MM.1S (cell line): Measurements from ENCODE around the gene RXFP4.

Experiments
- DNase-seq: peaks from one replicate; pipeline ENCODE4 v3.0.0-alpha.2; 2015
- H2AFZ ChIP-seq: fragments of 300-600 bp; sonication (generic); 2 replicates; pipeline ENCODE4 v1.6.0; 2016; ENCODE audit warnings: antibody characterized with exemption, low read length
- H3F3A ChIP-seq: fragments of 300-600 bp; sonication (generic); 2 replicates; pipeline ENCODE4 v1.6.1; 2016; ENCODE audit warnings: mild to moderate bottlenecking, antibody characterized with exemption, low read length, moderate library complexity, mixed read lengths; ENCODE audit not compliant: insufficient read depth
- H3K27ac ChIP-seq: fragments of 300-600 bp; sonication (generic); 2 replicates; pipeline ENCODE4 v1.5.1; 2016; ENCODE audit warnings: mild to moderate bottlenecking, low read length
- H3K27me3 ChIP-seq: fragments of 300-600 bp; sonication (generic); replicated peaks from 2 replicates; pipeline ENCODE4 v1.6.0; 2016; ENCODE audit warnings: low read length; ENCODE audit not compliant: insufficient read depth
- H3K36me3 ChIP-seq: fragments of 300-600 bp; sonication (generic); replicated peaks from 2 replicates; pipeline ENCODE4 v1.6.1; 2016; ENCODE audit warnings: mild to moderate bottlenecking, low read length, mixed read lengths; ENCODE audit not compliant: insufficient read depth
- H3K4me1 ChIP-seq: fragments of 300-600 bp; sonication (generic); 2 replicates; pipeline ENCODE4 v1.6.1; 2016; ENCODE audit warnings: low read length, mixed read lengths
- H3K4me2 ChIP-seq: fragments of 300-600 bp; sonication (generic); 2 replicates; pipeline ENCODE4 v1.6.0; 2016; ENCODE audit warnings: low read depth, low read length
- H3K4me3 ChIP-seq: fragments of 300-600 bp; sonication (generic); 2 replicates; pipeline ENCODE4 v1.5.1; 2016; ENCODE audit warnings: low read length, mixed read lengths
- H3K79me2 ChIP-seq: fragments of 300-600 bp; sonication (generic); 2 replicates; pipeline ENCODE4 v1.6.1; 2016; ENCODE audit warnings: mixed run types, low read length, mixed read lengths
- H3K9ac ChIP-seq: fragments of 300-600 bp; sonication (generic); 2 replicates; pipeline ENCODE4 v1.6.1; 2016; ENCODE audit warnings: low read length, mixed read lengths
- H3K9me2 ChIP-seq: fragments of 300-600 bp; sonication (generic); replicated peaks from 2 replicates; pipeline ENCODE4 v1.6.1; 2016; ENCODE audit warnings: mild to moderate bottlenecking, low read length, mixed read lengths; ENCODE audit not compliant: insufficient read depth
- H3K9me3 ChIP-seq: fragments of 300-600 bp; sonication (generic); replicated peaks from 2 replicates; pipeline ENCODE4 v1.6.1; 2016; ENCODE audit warnings: mild to moderate bottlenecking, low read length, mixed read lengths; ENCODE audit not compliant: insufficient read depth
- H4K20me1 ChIP-seq: fragments of 300-600 bp; sonication (generic); 2 replicates; pipeline ENCODE4 v1.6.1; 2016; ENCODE audit warnings: mild to moderate bottlenecking, low read length, moderate library complexity, mixed read lengths; ENCODE audit not compliant: insufficient read depth
- CTCF ChIP-seq: fragments of 300-600 bp; sonication (generic); IDR thresholded peaks from 2 replicates; pipeline ENCODE4 v1.5.1; 2016; ENCODE audit warnings: antibody characterized with exemption, low read length, mixed read lengths
- EZH2 ChIP-seq: fragments of 300-600 bp; sonication (generic); optimal IDR thresholded peaks from 2 replicates; pipeline ENCODE3; 2017; ENCODE audit warnings: low read depth, mild to moderate bottlenecking, antibody characterized with exemption, low read length, mixed read lengths
- EZH2phosphoT487 ChIP-seq: fragments of 300-600 bp; sonication (generic); IDR thresholded peaks from 2 replicates; pipeline ENCODE4 v1.6.1; 2018; ENCODE audit warnings: antibody characterized with exemption, low read length

The RXFP4 gene

DNA sequence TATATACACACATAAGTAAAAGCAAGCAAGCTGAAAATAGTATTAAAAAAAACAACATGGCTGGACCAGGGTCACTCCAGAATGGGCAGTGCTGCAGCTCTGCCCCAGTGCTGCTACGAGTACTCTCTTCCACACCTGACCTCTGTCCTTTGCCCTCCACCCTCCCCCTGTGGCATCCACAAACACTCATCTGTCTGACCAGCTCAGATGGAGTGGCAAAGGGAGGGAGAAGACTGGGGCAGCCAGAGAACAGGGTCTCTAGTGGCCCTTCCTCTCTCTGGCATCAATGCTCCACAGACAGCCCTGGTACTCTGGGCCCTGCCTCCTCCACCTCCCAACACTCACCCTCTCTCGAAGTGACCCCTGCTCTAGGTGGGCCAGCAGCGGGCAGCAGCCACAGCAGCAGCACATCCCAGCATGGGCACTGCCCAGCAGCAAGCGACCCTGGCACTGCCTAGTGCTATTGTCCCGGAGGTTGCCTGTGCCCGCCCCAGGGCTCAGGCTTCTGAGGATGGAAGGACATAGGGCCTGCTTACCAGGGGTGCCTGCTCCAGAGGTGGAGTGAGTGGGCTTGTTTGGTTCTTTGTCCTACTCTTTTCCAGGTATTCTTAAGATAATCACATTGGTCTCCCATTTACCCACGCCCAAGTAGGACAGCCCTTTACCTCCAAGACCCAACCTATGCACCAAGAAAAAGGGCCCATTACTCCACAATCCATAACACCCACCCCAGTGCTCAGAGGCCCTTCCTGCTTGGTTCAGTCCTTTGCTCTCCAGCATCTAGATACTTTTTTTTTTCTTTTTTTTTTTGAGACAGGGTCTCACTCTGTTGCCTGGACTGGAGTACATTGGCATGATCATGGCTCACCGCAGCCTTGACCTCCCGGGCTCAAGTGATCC lies 30.7 kb downstream of the RXFP4 start:
- peak overlapping the region; percentile 8; the same call in 1 of the 2 replicates for H3K9ac ChIP-seq

DNA sequence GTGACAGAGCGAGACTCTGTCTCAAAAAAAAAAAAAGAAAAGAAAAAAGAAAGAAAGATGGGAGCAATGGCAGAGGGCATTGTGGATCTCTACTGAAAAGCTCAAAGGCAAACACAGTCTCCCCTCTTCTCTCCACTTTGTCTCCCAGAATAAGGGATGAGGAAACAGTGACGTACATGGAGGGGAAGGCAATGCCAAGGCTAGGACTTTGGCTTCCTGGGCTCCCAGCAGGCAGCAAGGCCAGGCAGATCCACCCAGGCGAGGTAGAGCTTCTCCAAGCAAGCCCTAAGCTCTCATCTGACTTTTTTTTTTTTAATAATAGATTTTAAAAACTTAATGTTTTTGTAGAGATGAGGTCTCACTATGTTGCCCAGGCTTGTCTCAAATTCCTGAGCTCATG lies 32.3 kb downstream of the RXFP4 start:
- Histone ChIP-seq H3K4me1 (peaks cover 53% of the 10 kb centered on the region), H3K36me3 (peaks cover 10% of the 10 kb centered on the region), H3K9ac (no peak overlapping the region), H3K27ac (no peak overlapping the region), H3K27me3 (no peaks in the 10 kb centered on the region), H4K20me1 (peaks cover 55% of the 10 kb centered on the region), H3K9me3 (no peaks in the 10 kb centered on the region), H2AFZ (no peak overlapping the region), H3K79me2 (peaks cover 100% of the 10 kb centered on the region), H3K9me2 (no peaks in the 10 kb centered on the region), H3K4me2 (peak overlapping the region; percentile 94; the same call in 1 of the 2 replicates), H3F3A (peaks cover 48% of the 10 kb centered on the region), H3K4me3 (no peak overlapping the region)
- TF ChIP-seq CTCF (no peak), EZH2phosphoT487 (no peak), EZH2 (no peak)
- DNase-seq, result no peak

More for the DNA sequence above, 30.7 kb downstream of the RXFP4 start:
- Histone ChIP-seq H2AFZ (no peak overlapping the region), H3K4me2 (peak overlapping the region; percentile 40), H4K20me1 (peaks cover 64% of the 10 kb centered on the region), H3K27me3 (no peaks in the 10 kb centered on the region), H3K36me3 (peaks cover 26% of the 10 kb centered on the region), H3K4me1 (peaks cover 65% of the 10 kb centered on the region), H3K9me3 (no peaks in the 10 kb centered on the region), H3K79me2 (peaks cover 100% of the 10 kb centered on the region), H3K9me2 (no peaks in the 10 kb centered on the region), H3K4me3 (peak overlapping the region; percentile 15; the same call in 1 of the 2 replicates), H3F3A (peaks cover 34% of the 10 kb centered on the region), H3K27ac (peak overlapping the region; percentile 7; the same call in 1 of the 2 replicates)
- DNase-seq, result no peak
- TF ChIP-seq CTCF, result no peak
- TF ChIP-seq EZH2phosphoT487, result no peak
- no peak for TF ChIP-seq EZH2

DNA sequence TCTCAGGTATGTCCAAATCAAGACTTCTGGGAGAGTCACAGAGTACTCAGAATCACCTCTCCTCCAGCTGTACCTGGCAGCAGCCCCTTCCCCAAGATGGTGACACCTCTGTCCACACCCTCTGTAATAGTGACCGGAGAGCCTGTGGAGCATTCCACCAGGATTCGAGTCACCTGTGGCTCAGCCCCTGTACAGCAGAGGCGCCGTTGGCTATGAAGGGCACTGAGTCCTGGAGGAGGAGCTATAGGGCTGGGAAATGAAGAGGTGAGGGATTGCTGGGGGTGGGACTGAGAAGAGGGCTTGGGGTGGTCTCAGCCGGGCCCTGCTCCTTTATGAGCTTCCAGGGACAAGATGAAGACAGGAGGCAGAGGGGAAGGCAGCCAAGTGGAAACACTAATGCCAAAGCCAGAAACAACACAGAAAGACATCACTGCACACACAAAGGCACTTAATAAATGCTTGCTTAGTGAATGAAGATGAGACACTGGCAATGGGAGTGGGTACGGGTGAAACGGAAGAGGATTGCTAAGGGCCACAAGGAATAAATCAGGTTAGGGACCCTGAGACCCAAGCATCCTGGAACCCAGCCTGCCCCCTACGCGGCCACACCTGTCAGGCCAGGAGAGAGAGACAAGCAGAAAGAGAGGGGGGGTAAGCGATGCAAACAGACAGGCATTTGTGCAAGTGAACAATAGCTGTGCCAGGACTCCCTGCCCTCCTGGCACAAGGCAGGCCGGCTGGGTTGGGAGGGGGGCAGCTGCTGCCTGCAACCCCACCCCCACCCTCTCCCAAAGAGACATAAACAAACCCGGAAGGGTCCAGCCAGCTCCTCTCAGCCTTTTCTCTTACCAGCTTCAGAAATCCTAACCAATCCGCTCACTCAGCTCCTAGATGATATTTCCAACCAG lies 33.0 kb downstream of the RXFP4 start:
- Histone ChIP-seq H3F3A (peaks cover 51% of the 10 kb centered on the region), H4K20me1 (peaks cover 50% of the 10 kb centered on the region), H3K27ac (peak overlapping the region; percentile 93; the same call in 1 of the 2 replicates)

More for the DNA sequence above, 33.0 kb downstream of the RXFP4 start:
- peak overlapping the region; percentile 87; the same call in 1 of the 2 replicates for H3K9ac ChIP-seq
- H3K4me3 ChIP-seq, result peak overlapping the region; percentile 84
- H3K79me2 ChIP-seq, result peaks cover 100% of the 10 kb centered on the region
- peaks cover 4% of the 10 kb centered on the region; the same call in 1 of the 2 replicates for H3K36me3 ChIP-seq
- H2AFZ ChIP-seq, result no peak overlapping the region
- no peaks in the 10 kb centered on the region for H3K9me2 ChIP-seq
- no peaks in the 10 kb centered on the region for H3K27me3 ChIP-seq
- H3K4me1 ChIP-seq, result peaks cover 46% of the 10 kb centered on the region
- no peaks in the 10 kb centered on the region for H3K9me3 ChIP-seq
- TF ChIP-seq EZH2phosphoT487, result no peak
- TF ChIP-seq EZH2, result no peak
- TF ChIP-seq CTCF, result no peak
- peak overlapping the region; percentile 94 for H3K4me2 ChIP-seq
- no peak for DNase-seq
